SH-SY5Y (cell line): Measurements from ENCODE around the gene LGALS4.

Experiments
- GATA2 ChIP-seq: IDR thresholded peaks from 2 replicates; pipeline ENCODE4 v1.6.1; 2011; ENCODE audit warnings: mild to moderate bottlenecking, low read depth, low read length
- GATA3 ChIP-seq: IDR thresholded peaks from 2 replicates; pipeline ENCODE4 v1.6.1; 2011; ENCODE audit warnings: low read depth, mild to moderate bottlenecking, low read length, moderate library complexity

DNA sequence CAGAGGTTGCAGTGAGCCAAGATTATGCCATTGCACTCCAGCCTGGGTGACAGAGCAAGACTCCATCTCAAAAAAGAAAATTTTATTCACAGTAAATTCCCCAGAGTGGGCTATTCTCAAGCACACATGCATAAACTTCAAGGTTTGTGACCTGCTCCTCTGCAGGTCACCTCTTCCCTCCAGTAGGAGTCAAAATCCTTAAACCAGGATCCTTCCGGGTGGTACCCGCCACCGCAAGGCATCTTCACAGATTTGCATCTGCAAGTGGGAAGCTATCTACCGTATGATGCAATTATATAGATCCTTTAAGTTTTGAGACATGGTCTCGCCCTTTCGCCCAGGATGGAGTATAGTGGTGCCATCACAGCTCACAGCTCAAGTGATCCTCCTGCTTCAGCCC, 21.8 kb upstream of the LGALS4 start:
- no peak for TF ChIP-seq GATA3
- no peak for TF ChIP-seq GATA2
